ENCODE results near the gene EMC10. TPM values are rescaled to one million over a fixed set of nuclear protein-coding genes. Genes with fewer than 3 reads are reported as not detected.

EMC10 gene
- total RNA-seq, 2 experiments from 2014 or later: 39.1 to 44.4 TPM

DNA sequence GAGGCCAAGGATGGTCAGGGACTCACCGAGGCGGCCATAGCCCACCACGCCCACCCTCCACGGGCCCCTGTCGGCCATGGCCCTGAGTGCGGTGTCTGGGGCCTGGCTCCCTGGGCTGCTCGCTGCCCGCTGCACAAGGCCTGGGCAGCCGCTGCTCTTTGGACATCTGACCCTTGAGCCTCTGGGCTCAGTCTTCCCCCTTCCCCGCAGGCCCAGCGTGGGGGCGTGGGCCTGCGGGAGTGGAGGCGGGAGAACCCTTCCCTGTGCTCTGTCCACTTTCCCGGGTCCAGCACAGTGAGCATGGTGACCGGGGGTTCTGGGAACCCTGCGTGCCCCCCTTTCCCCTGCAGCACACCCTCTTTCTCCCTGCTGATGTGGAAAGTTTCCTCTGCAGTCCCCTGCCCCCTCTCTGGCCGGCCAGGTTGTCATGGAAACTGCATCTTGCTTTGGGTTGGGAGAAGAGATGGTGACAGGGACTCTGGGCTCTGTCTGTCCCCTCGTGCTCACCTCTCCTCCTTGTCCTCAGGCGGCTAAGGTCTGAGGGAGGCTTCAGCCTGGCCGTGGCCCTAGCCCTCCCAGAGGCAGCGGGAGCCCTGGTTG lies 37.5 kb downstream of the EMC10 start, which contains the start of gene ASPDH:
Gene ASPDH (minus strand): TSS at position 168 of the 600 bp plus-strand sequence. CDS start 90 bp downstream, at position 78.
- intact Hi-C loops (cut with micrococcal nuclease; ENCODE audit: unreplicated experiment): no loop called here
- Histone ChIP-seq H3K27ac (ENCODE audit: low read depth, low read length, poor library complexity, severe bottlenecking) (no peak within 1 kb of the TSS), H3K9me3 (ENCODE audit: low read length) (no peaks in the 10 kb centered on the region), H3K4me2 (ENCODE audit: low read length) (no peak within 1 kb of the TSS), H3K79me2 (ENCODE audit: insufficient read depth, low read depth, low read length) (no peaks in the 10 kb centered on the region), H3K4me3 (ENCODE audit: low read depth, low read length, poor library complexity, severe bottlenecking) (no peak within 1 kb of the TSS), H4K20me1 (ENCODE audit: insufficient read depth, low read length) (no peaks in the 10 kb centered on the region), H2AFZ (ENCODE audit: low read length) (no peak within 1 kb of the TSS), H3K36me3 (ENCODE audit: insufficient read depth, low read length) (no peaks in the 10 kb centered on the region), H3K9me2 (ENCODE audit: insufficient read depth, low read length) (no peaks in the 10 kb centered on the region), H3K4me1 (ENCODE audit: insufficient read depth, low read length, poor library complexity, severe bottlenecking) (peaks cover 12% of the 10 kb centered on the region)
- ChIA-PET CTCF (ENCODE audit: unreplicated experiment) (no interaction called here), POLR2A (no interaction called here)
- no peak for TF ChIP-seq EZH2phosphoT487 (IDR thresholded peaks at IDR 0.05; ENCODE audit: borderline replicate concordance, low read depth, low read length)
- TF ChIP-seq, protein P1, sequence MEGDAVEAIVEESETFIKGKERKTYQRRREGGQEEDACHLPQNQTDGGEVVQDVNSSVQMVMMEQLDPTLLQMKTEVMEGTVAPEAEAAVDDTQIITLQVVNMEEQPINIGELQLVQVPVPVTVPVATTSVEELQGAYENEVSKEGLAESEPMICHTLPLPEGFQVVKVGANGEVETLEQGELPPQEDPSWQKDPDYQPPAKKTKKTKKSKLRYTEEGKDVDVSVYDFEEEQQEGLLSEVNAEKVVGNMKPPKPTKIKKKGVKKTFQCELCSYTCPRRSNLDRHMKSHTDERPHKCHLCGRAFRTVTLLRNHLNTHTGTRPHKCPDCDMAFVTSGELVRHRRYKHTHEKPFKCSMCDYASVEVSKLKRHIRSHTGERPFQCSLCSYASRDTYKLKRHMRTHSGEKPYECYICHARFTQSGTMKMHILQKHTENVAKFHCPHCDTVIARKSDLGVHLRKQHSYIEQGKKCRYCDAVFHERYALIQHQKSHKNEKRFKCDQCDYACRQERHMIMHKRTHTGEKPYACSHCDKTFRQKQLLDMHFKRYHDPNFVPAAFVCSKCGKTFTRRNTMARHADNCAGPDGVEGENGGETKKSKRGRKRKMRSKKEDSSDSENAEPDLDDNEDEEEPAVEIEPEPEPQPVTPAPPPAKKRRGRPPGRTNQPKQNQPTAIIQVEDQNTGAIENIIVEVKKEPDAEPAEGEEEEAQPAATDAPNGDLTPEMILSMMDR (conservative IDR thresholded peaks at IDR 0.05; ENCODE audit: low read length): no peak
- BruUV-seq (replicated peaks): no TSS peak
- DNase-seq (ENCODE audit: low spot score): no peak

DNA sequence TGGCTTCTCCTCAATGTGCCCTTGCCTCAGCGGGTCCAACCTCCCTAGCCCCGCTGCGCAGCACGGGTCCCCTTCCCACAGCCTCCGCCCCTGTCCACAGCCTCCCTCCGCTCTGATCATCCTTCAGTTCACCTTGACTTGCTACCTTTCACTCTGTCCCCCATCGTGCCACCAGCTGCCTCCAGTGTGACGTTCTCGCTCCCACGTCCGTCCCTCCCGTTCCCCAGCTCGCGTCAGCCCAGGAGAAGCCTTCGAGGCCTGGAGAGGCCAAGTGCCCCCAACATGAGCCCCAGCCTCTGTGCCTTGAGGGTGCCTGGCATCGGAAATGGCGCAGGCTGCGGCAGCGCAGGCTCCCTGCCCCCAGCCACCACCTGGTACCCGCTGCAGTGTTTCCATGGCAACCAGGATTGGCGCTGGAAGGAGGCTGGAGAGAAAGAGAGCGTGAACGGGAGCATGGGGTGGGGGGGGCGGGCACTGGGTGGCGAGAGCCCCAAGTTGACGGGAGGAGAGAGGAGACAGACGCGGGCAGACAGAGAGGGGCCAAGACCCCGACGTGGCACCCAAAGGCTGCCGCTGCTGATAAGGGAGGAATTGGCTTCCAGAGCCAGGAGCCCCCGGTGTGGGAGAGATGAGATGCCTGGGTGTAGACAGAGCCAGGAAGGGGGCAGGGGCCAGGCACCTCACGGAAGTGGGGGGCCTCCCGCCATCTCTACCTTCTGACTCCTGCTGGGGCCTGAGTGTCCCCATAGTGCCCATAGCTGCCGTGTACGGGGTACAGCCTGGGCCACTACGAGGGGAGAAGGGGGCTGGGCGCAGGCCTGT lies 38.2 kb downstream of the EMC10 start:
- ChIA-PET POLR2A (no interaction called here), CTCF (ENCODE audit: unreplicated experiment) (no interaction called here)
- H3K4me1 ChIP-seq (ENCODE audit: insufficient read depth, low read length, poor library complexity, severe bottlenecking): peaks cover 12% of the 10 kb centered on the region
- no peaks in the 10 kb centered on the region for H3K9me2 ChIP-seq (ENCODE audit: insufficient read depth, low read length)
- no peak overlapping the region for H3K4me3 ChIP-seq (ENCODE audit: low read depth, low read length, poor library complexity, severe bottlenecking)
- no TSS peak for BruUV-seq (replicated peaks)
- no peaks in the 10 kb centered on the region for H3K79me2 ChIP-seq (ENCODE audit: insufficient read depth, low read depth, low read length)
- H3K27ac ChIP-seq (ENCODE audit: low read depth, low read length, poor library complexity, severe bottlenecking): no peak overlapping the region
- intact Hi-C loops (cut with micrococcal nuclease; ENCODE audit: unreplicated experiment): no loop called here
- H2AFZ ChIP-seq (ENCODE audit: low read length): no peak overlapping the region
- H3K36me3 ChIP-seq (ENCODE audit: insufficient read depth, low read length): no peaks in the 10 kb centered on the region
- TF ChIP-seq EZH2phosphoT487 (IDR thresholded peaks at IDR 0.05; ENCODE audit: borderline replicate concordance, low read depth, low read length): no peak
- TF ChIP-seq, protein P1 (conservative IDR thresholded peaks at IDR 0.05; ENCODE audit: low read length): no peak
- H3K4me2 ChIP-seq (ENCODE audit: low read length): no peak overlapping the region
- no peak for DNase-seq (ENCODE audit: low spot score)
- no peaks in the 10 kb centered on the region for H4K20me1 ChIP-seq (ENCODE audit: insufficient read depth, low read length)
- H3K9me3 ChIP-seq (ENCODE audit: low read length): no peaks in the 10 kb centered on the region

DNA sequence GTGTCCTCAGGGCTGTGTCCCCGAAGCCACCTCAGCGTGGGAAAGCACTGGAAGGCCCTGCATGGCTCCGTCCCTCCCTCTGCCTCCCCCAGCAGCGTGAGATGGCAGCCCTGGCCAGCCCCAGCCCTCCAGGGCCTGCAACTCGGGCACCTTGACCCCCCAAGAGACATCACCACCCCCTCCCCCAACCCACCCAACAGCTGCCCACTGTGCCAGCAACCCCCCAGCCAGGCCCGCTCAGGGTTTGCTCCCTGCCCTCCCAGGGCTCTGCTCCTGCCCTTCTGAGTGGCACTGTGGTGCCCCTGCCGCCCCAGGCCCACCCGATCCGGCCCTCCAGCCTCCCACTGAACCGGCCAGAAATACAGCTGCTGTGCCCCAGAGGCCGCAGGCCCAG lies 38.9 kb downstream of the EMC10 start:
- no peaks in the 10 kb centered on the region for H4K20me1 ChIP-seq (ENCODE audit: insufficient read depth, low read length)
- ChIA-PET POLR2A (interaction anchor here (0.8 kb wide), 1 partner anchor 315 kb away, joined by 3 read pairs; no protein-coding TSS in a partner anchor), CTCF (ENCODE audit: unreplicated experiment) (no interaction called here)
- H3K4me2 ChIP-seq (ENCODE audit: low read length): no peak overlapping the region
- peaks cover 10% of the 10 kb centered on the region for H3K4me1 ChIP-seq (ENCODE audit: insufficient read depth, low read length, poor library complexity, severe bottlenecking)
- TF ChIP-seq, protein P1 (conservative IDR thresholded peaks at IDR 0.05; ENCODE audit: low read length): no peak
- intact Hi-C loops (cut with micrococcal nuclease; ENCODE audit: unreplicated experiment): no loop called here
- H3K9me2 ChIP-seq (ENCODE audit: insufficient read depth, low read length): no peaks in the 10 kb centered on the region
- no peak overlapping the region for H2AFZ ChIP-seq (ENCODE audit: low read length)
- no peaks in the 10 kb centered on the region for H3K79me2 ChIP-seq (ENCODE audit: insufficient read depth, low read depth, low read length)
- no peak overlapping the region for H3K27ac ChIP-seq (ENCODE audit: low read depth, low read length, poor library complexity, severe bottlenecking)
- no peaks in the 10 kb centered on the region for H3K36me3 ChIP-seq (ENCODE audit: insufficient read depth, low read length)
- no peak for DNase-seq (ENCODE audit: low spot score)
- no TSS peak for BruUV-seq (replicated peaks)
- no peaks in the 10 kb centered on the region for H3K9me3 ChIP-seq (ENCODE audit: low read length)
- H3K4me3 ChIP-seq (ENCODE audit: low read depth, low read length, poor library complexity, severe bottlenecking): no peak overlapping the region
